GM19099 (cell line): ENCODE measurements around the gene AIRE.

Experiments used
- POLR2A ChIP-seq: IDR thresholded peaks from 3 replicates; pipeline ENCODE4 v1.6.1; 2011; ENCODE audit warnings: low read depth; ENCODE audit not compliant: insufficient read length; ENCODE audit errors: extremely low read depth

AIRE gene

GRCh38 chr21:44289381-44290010 is 3.8 kb downstream of the AIRE start:
- no peak for TF ChIP-seq POLR2A

- no peak for TF ChIP-seq POLR2A
These were observed 4.8 kb downstream of the AIRE start for GRCh38 chr21:44290327-44291077.

GRCh38 chr21:44291078-44291935 is 5.6 kb downstream of the AIRE start:
- no peak for TF ChIP-seq POLR2A

- no peak for TF ChIP-seq POLR2A
These were observed 6.5 kb downstream of the AIRE start for GRCh38 chr21:44291936-44292811.

DNA sequence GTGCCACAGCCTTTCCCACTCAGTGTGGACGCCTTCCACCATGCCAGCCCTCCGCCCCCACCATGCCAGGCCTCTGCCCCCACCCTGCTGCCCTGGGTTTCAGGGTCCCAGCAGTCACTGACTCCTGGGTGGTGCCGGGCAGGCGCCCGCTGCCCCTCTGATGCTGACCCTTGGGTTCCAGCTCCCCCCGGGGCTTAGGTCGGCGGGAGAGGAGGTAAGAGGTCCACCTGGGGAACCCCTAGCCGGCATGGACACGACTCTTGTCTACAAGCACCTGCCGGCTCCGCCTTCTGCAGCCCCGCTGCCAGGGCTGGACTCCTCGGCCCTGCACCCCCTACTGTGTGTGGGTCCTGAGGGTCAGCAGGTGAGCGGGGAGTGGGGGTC is 7.1 kb downstream of the AIRE start:
- TF ChIP-seq POLR2A: no peak

DNA sequence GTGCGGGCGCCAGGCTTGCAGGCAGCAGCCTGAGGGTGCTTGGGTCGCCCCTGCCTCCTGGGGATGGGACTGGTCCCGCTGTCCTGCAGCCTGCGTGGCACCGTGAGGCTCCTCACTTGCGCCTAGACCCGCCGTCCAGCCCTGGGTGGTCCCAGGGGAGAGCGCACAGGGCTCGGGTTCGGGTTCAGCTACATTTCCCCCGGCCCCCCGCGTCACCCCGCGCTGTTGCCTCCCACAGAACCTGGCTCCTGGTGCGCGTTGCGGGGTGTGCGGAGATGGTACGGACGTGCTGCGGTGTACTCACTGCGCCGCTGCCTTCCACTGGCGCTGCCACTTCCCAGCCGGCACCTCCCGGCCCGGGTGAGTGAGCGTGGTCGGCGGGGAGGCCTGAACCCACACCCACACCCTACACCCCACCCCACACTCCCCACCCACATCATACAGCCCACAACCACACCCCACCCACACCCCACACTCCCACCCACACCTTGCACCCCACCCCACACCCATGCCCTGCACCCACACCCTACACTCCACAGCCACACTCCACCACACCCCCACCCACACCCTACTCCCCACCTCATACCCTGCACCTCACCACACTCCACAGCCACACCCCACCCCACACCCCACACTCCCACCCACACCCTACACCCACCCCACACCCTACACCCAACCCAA is 8.0 kb downstream of the AIRE start:
- TF ChIP-seq POLR2A: no peak

- no peak for TF ChIP-seq POLR2A
These were observed 8.9 kb downstream of the AIRE start for GRCh38 chr21:44294391-44295162.

- TF ChIP-seq POLR2A: no peak
These were observed 9.5 kb downstream of the AIRE start for GRCh38 chr21:44295163-44295573.

DNA sequence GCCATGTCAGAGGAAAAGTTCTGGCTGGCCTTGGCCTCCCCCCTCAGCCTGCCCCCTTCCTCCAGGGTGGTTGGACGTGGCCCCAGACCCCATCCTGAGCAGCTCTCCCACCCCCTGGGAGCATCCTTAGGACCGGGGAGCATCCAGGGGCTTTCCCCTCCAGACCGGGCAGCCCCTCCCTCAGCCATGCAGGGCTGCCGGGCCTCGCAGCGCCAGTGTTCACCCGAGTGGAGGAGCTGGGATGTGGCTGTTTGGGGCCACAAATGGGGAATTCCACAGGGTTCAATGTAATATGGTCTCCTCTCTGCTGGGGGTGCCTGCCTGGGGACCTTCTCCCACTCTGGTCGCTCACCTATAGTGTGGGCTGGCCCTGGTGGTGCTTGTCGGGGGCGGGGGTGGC is 10.0 kb downstream of the AIRE start:
- TF ChIP-seq POLR2A: no peak

GRCh38 chr21:44296103-44296519 is 10.4 kb downstream of the AIRE start:
- TF ChIP-seq POLR2A: no peak

DNA sequence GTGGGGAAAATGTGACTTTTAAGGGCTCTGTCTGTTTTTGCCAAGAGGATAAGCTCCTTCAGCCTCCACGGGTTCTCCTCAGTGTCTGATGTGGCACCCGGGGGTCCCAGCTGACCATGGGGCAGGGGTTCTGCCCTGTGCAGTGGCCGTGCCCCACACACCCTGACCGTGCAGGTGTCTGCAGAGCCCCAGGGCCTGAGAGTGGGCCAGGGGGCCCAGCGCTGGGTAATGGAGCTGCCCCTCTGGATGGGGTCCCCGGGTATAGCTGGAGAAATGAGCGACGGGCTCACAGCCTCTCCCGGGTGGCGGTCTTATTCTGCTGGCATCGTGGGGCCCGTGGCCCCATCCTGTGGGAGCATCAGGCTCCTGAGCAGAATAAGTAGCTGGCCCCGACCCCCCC is 11.2 kb downstream of the AIRE start:
- TF ChIP-seq POLR2A: no peak

DNA sequence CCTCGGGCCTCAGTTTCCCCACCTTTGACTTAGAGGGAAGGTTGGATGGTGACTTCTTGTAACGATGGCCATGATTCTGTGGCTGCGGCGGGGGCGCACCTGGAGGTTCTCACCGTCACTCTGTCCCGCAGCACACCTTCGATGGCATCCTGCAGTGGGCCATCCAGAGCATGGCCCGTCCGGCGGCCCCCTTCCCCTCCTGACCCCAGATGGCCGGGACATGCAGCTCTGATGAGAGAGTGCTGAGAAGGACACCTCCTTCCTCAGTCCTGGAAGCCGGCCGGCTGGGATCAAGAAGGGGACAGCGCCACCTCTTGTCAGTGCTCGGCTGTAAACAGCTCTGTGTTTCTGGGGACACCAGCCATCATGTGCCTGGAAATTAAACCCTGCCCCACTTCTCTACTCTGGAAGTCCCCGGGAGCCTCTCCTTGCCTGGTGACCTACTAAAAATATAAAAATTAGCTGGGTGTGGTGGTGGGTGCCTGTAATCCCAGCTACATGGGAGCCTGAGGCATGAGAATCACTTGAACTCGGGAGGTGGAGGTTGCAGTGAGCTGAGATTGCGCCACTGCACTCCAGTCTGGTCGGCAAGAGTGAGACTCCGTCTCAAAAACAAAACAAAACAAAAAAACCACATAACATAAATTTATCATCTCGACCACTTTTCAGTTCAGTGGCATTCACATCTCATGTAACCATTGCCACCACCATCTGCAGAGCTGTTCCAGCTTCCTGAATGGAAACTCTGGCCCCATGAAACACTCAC is 12.0 kb downstream of the AIRE start:
- no peak for TF ChIP-seq POLR2A

DNA sequence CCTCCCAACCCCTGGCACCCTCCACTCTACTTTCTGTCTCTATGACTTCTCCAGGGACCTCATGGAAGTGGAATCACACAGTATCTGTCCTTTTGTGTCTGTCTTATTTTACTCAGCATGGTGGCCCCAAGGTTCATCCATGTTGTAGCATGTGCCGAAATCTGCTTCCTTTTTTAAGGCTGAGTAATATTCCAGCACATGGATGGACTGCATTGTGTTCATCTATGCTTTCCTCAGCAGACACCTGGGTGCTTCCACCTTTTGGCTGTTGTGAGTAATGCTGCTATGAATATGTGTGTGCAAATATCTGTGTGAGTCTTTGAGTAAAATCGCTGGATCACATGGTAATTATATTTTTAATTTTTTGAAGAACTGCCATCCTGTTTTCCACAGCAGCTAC is 12.6 kb downstream of the AIRE start:
- no peak for TF ChIP-seq POLR2A
